T-cell (primary cell): Measurements from ENCODE around the gene TCF21. TPM values are rescaled to one million over a fixed set of nuclear protein-coding genes. Genes with fewer than 3 reads are reported as not detected.

Experiments used
- ATAC-seq, 4 experiments: fragments of 200-7000 bp in 3 of 4; fragments of 150-1000 bp in 1 of 4; cut with Tn5 transposase; replicated peaks in 1 of 4; 1 replicate in 3 of 4; 2 replicates in 1 of 4; pipeline ENCODE4 v1.10.0; 2021; ENCODE audit warnings: moderate library complexity in 3 of 4, mild to moderate bottlenecking in 2 of 4, moderate number of reproducible peaks in 1 of 4
- CTCF ChIA-PET, 2 donors: fragments of 300-600 bp; sonication (Branson Sonifier 250); formaldehyde crosslinking; loops; one replicate each; lab custom pipeline; 2022; ENCODE audit warnings: antibody characterized with exemption in 2 of 2; lab: Charles Lee
- POLR2A ChIA-PET, 2 donors: fragments of 300-600 bp; sonication (Branson Sonifier 250); formaldehyde crosslinking; loops; one replicate each; lab custom pipeline; 2022; ENCODE audit warnings: antibody characterized with exemption in 2 of 2; lab: Charles Lee
- DNase-seq, 35 experiments: peaks; one replicate each; pipeline versions ENCODE4 v3.0.0 to v3.0.0-alpha.2; 2013 to 2023
- H3K27ac ChIP-seq: one replicate; pipeline ENCODE4 v1.5.1; 2013; ENCODE audit warnings: low read length
- H3K27me3 ChIP-seq, 2 experiments: replicated peaks in 1 of 2; 1 replicate in 1 of 2; 2 replicates in 1 of 2; pipeline versions ENCODE4 v1.6.1 to v1.7.0; 2013; ENCODE audit warnings: low read length in 1 of 2, mixed read lengths in 1 of 2; ENCODE audit not compliant: control insufficient read depth in 2 of 2, insufficient read depth in 2 of 2; ENCODE audit errors: extremely low read depth in 1 of 2
- H3K36me3 ChIP-seq, 2 donors: 1 replicate in 1 of 2; 2 replicates in 1 of 2; pipeline versions ENCODE4 v1.6.1 to v1.7.0; 2013; ENCODE audit warnings: low read length in 1 of 2; ENCODE audit not compliant: control insufficient read depth in 2 of 2, insufficient read depth in 1 of 2; ENCODE audit errors: extremely low read depth in 1 of 2
- H3K4me1 ChIP-seq, 2 experiments: 1 replicate in 1 of 2; 2 replicates in 1 of 2; pipeline versions ENCODE4 v1.6.1 to v1.7.0; 2013; ENCODE audit warnings: low read length in 2 of 2, mixed read lengths in 1 of 2; ENCODE audit not compliant: insufficient read depth in 2 of 2, control insufficient read depth in 1 of 2; ENCODE audit errors: extremely low read depth in 1 of 2
- H3K4me3 ChIP-seq, 2 donors: 1 replicate in 1 of 2; 2 replicates in 1 of 2; pipeline versions ENCODE4 v1.5.1 to v1.7.0; 2013; ENCODE audit warnings: mild to moderate bottlenecking in 2 of 2, low read length in 1 of 2, moderate library complexity in 1 of 2; ENCODE audit not compliant: control insufficient read depth in 1 of 2; ENCODE audit errors: extremely low read depth in 1 of 2
- H3K9me3 ChIP-seq: 2 replicates; pipeline ENCODE4 v1.7.0; 2013
- H3K27ac Mint-ChIP-seq, 2 donors: one replicate each; pipeline ENCODE4 v1.8.0; 2020 to 2021; ENCODE audit warnings: mild to moderate bottlenecking in 2 of 2, mixed read lengths in 2 of 2
- H3K27me3 Mint-ChIP-seq, 2 donors: one replicate each; pipeline ENCODE4 v1.8.0; 2021 to 2022; ENCODE audit warnings: mixed read lengths in 2 of 2
- H3K36me3 Mint-ChIP-seq: one replicate; pipeline ENCODE4 v1.8.0; 2021; ENCODE audit warnings: mixed read lengths
- H3K4me1 Mint-ChIP-seq, 3 donors: one replicate each; pipeline ENCODE4 v1.8.0; 2020 to 2022; ENCODE audit warnings: mixed read lengths in 3 of 3, mild to moderate bottlenecking in 1 of 3
- H3K4me3 Mint-ChIP-seq, 3 donors: one replicate each; pipeline ENCODE4 v1.8.0; 2020 to 2022; ENCODE audit warnings: mild to moderate bottlenecking in 3 of 3, mixed read lengths in 3 of 3, moderate library complexity in 3 of 3
- H3K9me3 Mint-ChIP-seq, 3 donors: one replicate each; pipeline ENCODE4 v1.8.0; 2020 to 2022; ENCODE audit warnings: mixed read lengths in 3 of 3
- WGBS: methylation state at CpG from one replicate; pipeline ENCODE4 v1.1.5; 2013; ENCODE audit warnings: missing lambda C conversion rate; ENCODE audit not compliant: insufficient coverage; 5-methylcytosine and 5-hydroxymethylcytosine counted together
- total RNA-seq, 35 experiments: library from RNA in 6 of 35; stranded (reverse) in 6 of 35; fragments of 120-200 nt in 1 of 35; gene quantifications; one replicate each; pipeline versions ENCODE4 v1.2.1 to v1.2.4 and lab custom pipeline; 2013 to 2026

TCF21 gene
- total RNA-seq, 5 donors from 2014 or later (not counting 1 experiment from before 2014, with no cell fraction given) = 0.07 to 0.12 TPM; not detected in 3

DNA sequence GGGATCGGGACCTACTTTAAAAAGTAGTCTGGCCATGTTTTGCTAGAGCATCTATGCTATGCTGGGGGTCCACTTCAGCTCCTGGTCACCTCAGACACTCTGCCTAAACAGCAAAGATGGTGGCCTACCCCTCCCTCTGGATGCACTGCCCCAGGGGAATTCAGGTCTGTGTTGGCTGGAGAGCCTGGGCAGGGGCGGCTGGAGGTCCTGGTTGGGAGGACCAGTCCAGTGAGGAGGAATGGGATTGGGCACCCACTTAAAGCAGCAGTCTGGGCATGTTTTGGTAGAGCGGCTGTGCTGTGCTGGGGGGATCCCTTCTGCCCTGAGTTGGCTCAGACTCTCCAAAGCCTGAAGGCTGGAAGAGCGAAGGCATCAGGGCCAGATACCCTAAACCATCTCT is 23.2 kb upstream of the TCF21 start:
- CTCF ChIA-PET = no interaction called here
- DNase-seq (no peak), ATAC-seq (no peak)
- no peak overlapping the region for H3K4me3 ChIP-seq
- Mint-ChIP-seq H3K9me3 (peaks cover 23 to 39% (median 25%) of the 10 kb centered on the region in 3 donors), H3K4me3 (no peak overlapping the region), H3K27me3 (peaks cover 45 to 49% of the 10 kb centered on the region in 2 donors), H3K36me3 (no peaks in the 10 kb centered on the region), H3K4me1 (no peaks in the 10 kb centered on the region), H3K27ac (no peak overlapping the region)
- H3K9me3 ChIP-seq = peaks cover 3% of the 10 kb centered on the region
- H3K27me3 ChIP-seq = peaks cover 0 to 13% of the 10 kb centered on the region in 2 experiments
- POLR2A ChIA-PET = no interaction called here
- no peak overlapping the region for H3K27ac ChIP-seq
- WGBS = 60% methylated on average over 2 of the region's 4 CpGs
- H3K36me3 ChIP-seq = no peaks in the 10 kb centered on the region
- no peaks in the 10 kb centered on the region for H3K4me1 ChIP-seq

DNA sequence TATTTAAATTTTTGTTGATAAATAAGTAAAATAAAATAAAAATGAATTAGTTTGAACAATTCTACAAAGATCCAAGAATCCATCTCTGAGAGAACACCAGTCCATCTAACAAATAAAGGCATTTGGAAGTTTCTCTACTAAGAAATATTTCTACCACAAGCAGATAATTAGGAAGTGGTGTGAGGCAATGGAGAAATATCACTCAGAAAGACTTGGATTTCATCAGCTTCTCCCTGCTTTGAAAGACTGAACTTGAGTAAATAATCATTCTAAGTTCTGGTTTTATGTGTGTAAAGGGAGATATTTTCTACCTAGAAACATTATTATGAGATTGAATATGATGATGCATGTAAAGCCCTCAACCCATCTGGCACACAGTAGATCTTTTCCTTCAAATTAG is 17.8 kb upstream of the TCF21 start:
- POLR2A ChIA-PET = no interaction called here
- DNase-seq = no peak
- Mint-ChIP-seq H3K4me1 (no peaks in the 10 kb centered on the region), H3K36me3 (no peaks in the 10 kb centered on the region), H3K9me3 (no peaks in the 10 kb centered on the region), H3K4me3 (no peak overlapping the region), H3K27me3 (peaks cover 24 to 25% of the 10 kb centered on the region in 2 donors), H3K27ac (no peak overlapping the region)
- Histone ChIP-seq H3K36me3 (no peaks in the 10 kb centered on the region), H3K4me1 (no peaks in the 10 kb centered on the region), H3K27ac (no peak overlapping the region), H3K9me3 (no peaks in the 10 kb centered on the region), H3K27me3 (peaks cover 0 to 2% of the 10 kb centered on the region in 2 experiments), H3K4me3 (no peak overlapping the region)
- CTCF ChIA-PET = no interaction called here
- no peak for ATAC-seq

DNA sequence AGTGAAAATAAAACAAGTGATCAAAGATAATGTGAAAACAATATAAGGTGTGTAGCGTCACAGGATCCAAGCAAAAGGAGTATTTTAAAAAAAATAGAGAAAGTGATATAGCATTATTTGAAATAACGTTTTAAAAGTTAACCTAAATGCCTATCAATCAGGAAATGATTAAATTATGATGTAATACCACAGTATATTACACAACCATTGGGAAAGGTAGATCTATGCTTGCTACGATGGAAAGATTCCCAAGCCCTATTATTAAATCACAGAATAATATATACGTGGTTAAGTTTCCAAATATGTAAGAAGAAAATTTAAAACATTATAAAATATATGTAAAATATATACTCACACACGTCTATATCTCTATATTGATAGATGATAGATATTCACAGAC is 15.4 kb upstream of the TCF21 start:
- Histone ChIP-seq H3K27ac (no peak overlapping the region), H3K4me3 (no peak overlapping the region), H3K27me3 (peaks cover 0 to 3% of the 10 kb centered on the region in 2 experiments), H3K4me1 (no peaks in the 10 kb centered on the region), H3K36me3 (no peaks in the 10 kb centered on the region), H3K9me3 (no peaks in the 10 kb centered on the region)
- ChIA-PET POLR2A (no interaction called here), CTCF (no interaction called here)
- ATAC-seq = no peak
- H3K4me1 Mint-ChIP-seq = no peaks in the 10 kb centered on the region
- no peak for DNase-seq
- no peaks in the 10 kb centered on the region for H3K36me3 Mint-ChIP-seq
- no CpG with 5 or more reads among the region's 5 CpGs for WGBS
- no peak overlapping the region for H3K27ac Mint-ChIP-seq
- no peak overlapping the region for H3K4me3 Mint-ChIP-seq
- H3K27me3 Mint-ChIP-seq = peaks cover 19 to 24% of the 10 kb centered on the region in 2 donors
- no peaks in the 10 kb centered on the region for H3K9me3 Mint-ChIP-seq

DNA sequence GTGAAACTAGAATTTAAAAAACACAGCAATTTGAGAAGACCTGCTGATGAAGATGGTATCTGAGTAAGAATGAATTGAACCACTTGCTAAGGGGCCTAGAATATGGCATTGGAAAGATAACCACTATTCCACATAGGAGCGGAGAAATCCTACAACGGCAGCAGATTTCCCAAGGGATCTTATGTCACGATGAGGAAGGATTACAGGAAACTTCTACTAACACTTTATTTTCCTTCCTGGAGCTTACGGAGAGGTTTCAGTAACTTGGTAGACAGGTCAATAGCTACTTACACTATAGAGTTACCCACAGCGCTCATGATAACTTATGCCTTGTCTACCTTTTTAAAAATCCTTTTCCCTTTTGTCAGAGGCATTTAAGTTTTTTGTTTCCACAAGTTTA is 11.8 kb upstream of the TCF21 start:
- H3K9me3 ChIP-seq = no peaks in the 10 kb centered on the region
- WGBS = no CpG with 5 or more reads among the region's 5 CpGs
- H3K36me3 Mint-ChIP-seq = no peaks in the 10 kb centered on the region
- H3K36me3 ChIP-seq = no peaks in the 10 kb centered on the region
- no peaks in the 10 kb centered on the region for H3K4me1 Mint-ChIP-seq
- ChIA-PET POLR2A (no interaction called here), CTCF (no interaction called here)
- H3K27ac ChIP-seq = no peak overlapping the region
- DNase-seq (no peak), ATAC-seq (no peak)
- no peaks in the 10 kb centered on the region for H3K4me1 ChIP-seq
- no peak overlapping the region for H3K4me3 ChIP-seq
- no peak overlapping the region for H3K4me3 Mint-ChIP-seq
- H3K27me3 ChIP-seq = peaks cover 0 to 4% of the 10 kb centered on the region in 2 experiments
- H3K27ac Mint-ChIP-seq = no peak overlapping the region
- peaks cover 17 to 31% of the 10 kb centered on the region in 2 donors for H3K27me3 Mint-ChIP-seq
- no peaks in the 10 kb centered on the region for H3K9me3 Mint-ChIP-seq

DNA sequence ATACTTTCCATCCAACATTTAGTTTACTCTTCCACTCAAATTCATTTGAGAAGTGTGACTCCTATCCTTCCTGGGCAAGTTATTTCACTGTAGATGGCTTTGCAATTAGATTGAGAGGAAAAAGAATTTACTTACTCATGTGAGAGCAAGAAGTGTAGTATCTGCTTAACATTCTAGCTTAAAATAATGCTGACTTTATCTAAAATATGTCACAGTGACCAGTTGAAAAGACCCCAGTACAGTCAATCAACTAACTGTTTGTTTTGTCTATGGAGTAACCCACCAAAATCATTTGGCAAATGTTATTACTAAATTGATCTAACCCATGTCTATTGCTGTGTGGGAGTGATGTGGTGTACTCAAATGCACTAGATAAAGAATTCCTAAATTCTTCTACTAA is 8.9 kb upstream of the TCF21 start:
- CTCF ChIA-PET = no interaction called here
- H3K4me3 ChIP-seq = no peak overlapping the region
- no peaks in the 10 kb centered on the region for H3K4me1 ChIP-seq
- no peak overlapping the region for H3K27ac ChIP-seq
- Mint-ChIP-seq H3K4me1 (no peaks in the 10 kb centered on the region), H3K27ac (no peak overlapping the region), H3K36me3 (no peaks in the 10 kb centered on the region), H3K4me3 (no peak overlapping the region), H3K9me3 (no peaks in the 10 kb centered on the region), H3K27me3 (peaks cover 31 to 35% of the 10 kb centered on the region in 2 donors)
- no peaks in the 10 kb centered on the region for H3K36me3 ChIP-seq
- peaks cover 6 to 8% of the 10 kb centered on the region in 2 experiments for H3K27me3 ChIP-seq
- no peak for ATAC-seq
- POLR2A ChIA-PET = no interaction called here
- no peak for DNase-seq
- H3K9me3 ChIP-seq = no peaks in the 10 kb centered on the region

DNA sequence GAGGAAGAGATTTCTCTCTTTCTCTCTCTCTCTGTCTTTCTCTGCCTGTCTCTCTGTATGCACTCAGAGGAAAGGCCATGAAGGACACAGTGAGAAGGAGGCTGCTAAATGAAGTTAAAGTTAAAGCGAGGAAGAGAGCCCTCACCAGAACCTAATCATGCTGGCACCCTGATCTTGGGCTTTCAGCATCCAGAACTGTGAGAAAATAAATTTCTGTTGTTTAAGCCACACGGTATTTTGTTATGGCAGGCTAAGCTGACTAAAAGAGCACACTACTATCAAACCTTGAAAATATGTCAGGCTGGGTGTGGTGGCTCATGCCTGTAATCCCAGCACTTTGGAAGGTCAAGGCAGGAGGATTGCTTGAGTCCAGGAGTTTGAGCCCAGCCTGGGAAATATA is 8.0 kb upstream of the TCF21 start:
- ATAC-seq (no peak), DNase-seq (no peak)
- H3K4me1 Mint-ChIP-seq = no peaks in the 10 kb centered on the region
- WGBS = no CpG with 5 or more reads among the region's 2 CpGs
- H3K36me3 Mint-ChIP-seq = no peaks in the 10 kb centered on the region
- H3K4me1 ChIP-seq = no peaks in the 10 kb centered on the region
- no peak overlapping the region for H3K4me3 Mint-ChIP-seq
- H3K27me3 ChIP-seq = peaks cover 8 to 10% of the 10 kb centered on the region in 2 experiments
- H3K36me3 ChIP-seq = no peaks in the 10 kb centered on the region
- H3K27ac ChIP-seq = no peak overlapping the region
- no peak overlapping the region for H3K27ac Mint-ChIP-seq
- ChIA-PET CTCF (no interaction called here), POLR2A (no interaction called here)
- no peaks in the 10 kb centered on the region for H3K9me3 ChIP-seq
- H3K9me3 Mint-ChIP-seq = no peaks in the 10 kb centered on the region
- no peak overlapping the region for H3K4me3 ChIP-seq
- H3K27me3 Mint-ChIP-seq = peaks cover 38 to 40% of the 10 kb centered on the region in 2 donors
